ENCODE measurements around the gene CRTC1.

- TF ChIP-seq CTCF (IDR thresholded peaks at IDR 0.05; ENCODE audit: low read depth, low read length, missing input control), result no peak
- TF ChIP-seq JUND (IDR thresholded peaks at IDR 0.05), result no peak
- no peak for TF ChIP-seq NR2F2 (IDR thresholded peaks at IDR 0.05)
- no peak for TF ChIP-seq TAF1 (conservative IDR thresholded peaks at IDR 0.05)
- no peak for TF ChIP-seq REST (IDR thresholded peaks at IDR 0.05)
- no peak for TF ChIP-seq GABPA (IDR thresholded peaks at IDR 0.05 in 1 of 2, conservative IDR thresholded peaks at IDR 0.05 in 1 of 2)
- no peak for TF ChIP-seq YY1 (IDR thresholded peaks at IDR 0.05)
- no peak for TF ChIP-seq RAD21 (IDR thresholded peaks at IDR 0.05)
- no peak for TF ChIP-seq EGR1 (IDR thresholded peaks at IDR 0.05; ENCODE audit: low read depth in 2 of 2)
These were observed 105.3 kb downstream of the CRTC1 start for GRCh38 chr19:18788529-18789421.

All from liver (tissue), 3 donors.